Neural cell (in vitro differentiated cells): ENCODE results near the gene GALNT14. TPM values are rescaled to one million over a fixed set of nuclear protein-coding genes. Genes with fewer than 3 reads are reported as not detected.

Experiments used
- H2AFZ ChIP-seq: fragments of 200-600, 300-800 bp; sonication (generic), shearing (Covaris generic); 2 replicates; pipeline ENCODE4 v1.6.0; 2014; ENCODE audit warnings: low read depth, mild to moderate bottlenecking, antibody characterized with exemption, low read length, moderate library complexity
- H3F3A ChIP-seq: fragments of 200-600 bp; shearing (Covaris generic); 2 replicates; pipeline ENCODE4 v1.6.1; 2016; ENCODE audit warnings: mild to moderate bottlenecking, moderate library complexity, mixed read lengths, antibody characterized with exemption, low read length; ENCODE audit not compliant: insufficient read depth, poor library complexity, severe bottlenecking
- H3K27ac ChIP-seq: fragments of 200-600, 300-800 bp; sonication (generic), shearing (Covaris generic); 2 replicates; pipeline ENCODE4 v1.5.1; 2014; ENCODE audit warnings: mild to moderate bottlenecking, low read length, moderate library complexity
- H3K27me3 ChIP-seq: fragments of 300-800, 200-600 bp; sonication (generic), shearing (Covaris generic); 2 replicates; pipeline ENCODE4 v1.6.0; 2014; ENCODE audit warnings: mild to moderate bottlenecking, low read depth, low read length, moderate library complexity; ENCODE audit not compliant: insufficient read depth
- H3K36me3 ChIP-seq: fragments of 300-800, 200-600 bp; sonication (generic), shearing (Covaris generic); 2 replicates; pipeline ENCODE4 v1.5.1; 2014; ENCODE audit warnings: mild to moderate bottlenecking, antibody characterized with exemption, low read length, moderate library complexity; ENCODE audit not compliant: insufficient read depth
- H3K4me2 ChIP-seq: fragments of 300-800, 200-600 bp; sonication (generic), shearing (Covaris generic); 2 replicates; pipeline ENCODE4 v1.6.0; 2014; ENCODE audit warnings: mild to moderate bottlenecking, low read length
- H3K4me3 ChIP-seq: fragments of 300-800, 200-600 bp; sonication (generic), shearing (Covaris generic); 2 replicates; pipeline ENCODE4 v1.5.1; 2014; ENCODE audit warnings: mild to moderate bottlenecking, low read length, moderate library complexity
- H3K79me2 ChIP-seq: fragments of 200-600 bp; shearing (Covaris generic); replicated peaks from 2 replicates; pipeline ENCODE4 v1.6.0; 2014; ENCODE audit warnings: mild to moderate bottlenecking, low read length, moderate library complexity; ENCODE audit not compliant: insufficient read depth
- H3K9ac ChIP-seq: fragments of 300-800, 200-600 bp; sonication (generic), shearing (Covaris generic); 2 replicates; pipeline ENCODE4 v1.6.1; 2016; ENCODE audit warnings: mild to moderate bottlenecking, low read length, mixed read lengths
- H3K9me2 ChIP-seq: fragments of 200-600 bp; shearing (Covaris generic); 2 replicates; pipeline ENCODE4 v1.6.1; 2016; ENCODE audit warnings: mild to moderate bottlenecking, low read length, mixed read lengths; ENCODE audit not compliant: insufficient read depth
- H3K9me3 ChIP-seq: fragments of 200-600, 300-800 bp; sonication (generic), shearing (Covaris generic); 2 replicates; pipeline ENCODE4 v1.6.1; 2016; ENCODE audit warnings: mild to moderate bottlenecking, mixed run types, low read length, moderate library complexity, mixed read lengths
- H4K20me1 ChIP-seq: fragments of 200-600 bp; shearing (Covaris generic); 2 replicates; pipeline ENCODE4 v1.6.1; 2016; ENCODE audit warnings: mild to moderate bottlenecking, mixed run types; ENCODE audit not compliant: insufficient read depth
- CTCF ChIP-seq: fragments of 450-650 bp; IDR thresholded peaks from 2 replicates; pipeline ENCODE4 v1.5.1; 2014; ENCODE audit warnings: antibody characterized with exemption, mild to moderate bottlenecking, moderate library complexity; ENCODE audit not compliant: poor library complexity, severe bottlenecking
- EP300 ChIP-seq: fragments of 450-650 bp; conservative IDR thresholded peaks from 2 replicates; pipeline ENCODE4 v1.6.1; 2014; ENCODE audit warnings: antibody characterized with exemption, mild to moderate bottlenecking, moderate library complexity; ENCODE audit not compliant: poor library complexity, severe bottlenecking
- EZH2 ChIP-seq: fragments of 200-600, 300-800 bp; shearing (Covaris generic), sonication (generic); IDR thresholded peaks from 2 replicates; pipeline ENCODE4 v1.6.1; 2014; ENCODE audit warnings: antibody characterized with exemption, low read length, borderline replicate concordance, mild to moderate bottlenecking; ENCODE audit not compliant: insufficient read depth, poor library complexity, severe bottlenecking
- MXI1 ChIP-seq: fragments of 450-650 bp; conservative IDR thresholded peaks from 2 replicates; pipeline ENCODE4 v1.6.1; 2014; ENCODE audit warnings: antibody characterized with exemption, mild to moderate bottlenecking; ENCODE audit not compliant: poor library complexity, severe bottlenecking
- POLR2AphosphoS5 ChIP-seq: IDR thresholded peaks from 2 replicates; pipeline ENCODE4 v1.6.1; 2012
- RAD21 ChIP-seq: fragments of 450-650 bp; conservative IDR thresholded peaks from 2 replicates; pipeline ENCODE4 v1.6.1; 2014; ENCODE audit warnings: antibody characterized with exemption, mild to moderate bottlenecking, moderate library complexity
- REST ChIP-seq: IDR thresholded peaks from 2 replicates; pipeline ENCODE4 v1.6.1; 2012; ENCODE audit warnings: borderline replicate concordance
- SMC3 ChIP-seq: fragments of 450-650 bp; conservative IDR thresholded peaks from 2 replicates; pipeline ENCODE4 v1.6.1; 2014; ENCODE audit warnings: antibody characterized with exemption, mild to moderate bottlenecking, moderate library complexity; ENCODE audit not compliant: poor library complexity
- TAF1 ChIP-seq: IDR thresholded peaks from 2 replicates; pipeline ENCODE4 v1.6.1; 2012; ENCODE audit warnings: low read depth
- polyA plus RNA-seq: library from polyadenylated mRNA; depleted of rRNA; stranded (reverse); fragments of >200 nt; gene quantifications from 2 replicates; pipeline ENCODE4 v1.2.3, GENCODE V29; 2014

Gene GALNT14
- polyA plus RNA-seq, 1 donor from 2014 or later, result 15.9 TPM

DNA sequence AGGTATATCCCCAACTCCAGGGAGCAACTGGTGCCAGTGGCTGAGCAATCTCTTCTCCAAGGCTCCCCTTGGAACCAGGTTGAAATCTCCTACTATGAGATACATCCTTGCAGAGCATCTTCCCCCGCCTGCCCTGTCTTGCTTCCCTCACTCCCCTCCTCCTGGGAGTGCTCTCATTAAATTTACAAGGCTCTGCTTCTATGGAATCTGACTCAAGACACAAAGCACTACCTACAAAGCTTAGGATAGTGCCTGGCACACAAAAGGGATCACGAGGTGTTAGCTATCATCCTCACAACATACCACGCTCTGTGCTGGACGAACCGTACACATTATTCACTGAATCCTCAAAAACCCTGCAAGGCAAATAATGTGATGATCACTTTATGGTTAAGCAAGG is 121.6 kb downstream of the GALNT14 start:
- H3K36me3 ChIP-seq, result no peaks in the 10 kb centered on the region
- no peak overlapping the region for H3K4me3 ChIP-seq
- H3F3A ChIP-seq, result no peaks in the 10 kb centered on the region
- no peaks in the 10 kb centered on the region for H4K20me1 ChIP-seq
- no peaks in the 10 kb centered on the region for H3K27me3 ChIP-seq
- H3K9ac ChIP-seq, result no peak overlapping the region
- no peaks in the 10 kb centered on the region for H3K9me2 ChIP-seq
- TF ChIP-seq EZH2 (no peak), REST (no peak), EP300 (no peak), CTCF (no peak), RAD21 (no peak), TAF1 (no peak), POLR2AphosphoS5 (no peak), SMC3 (no peak), MXI1 (no peak)
- no peaks in the 10 kb centered on the region for H3K9me3 ChIP-seq
- H3K27ac ChIP-seq, result no peak overlapping the region
- no peak overlapping the region for H3K4me2 ChIP-seq
- no peak overlapping the region for H2AFZ ChIP-seq
- no peaks in the 10 kb centered on the region for H3K79me2 ChIP-seq

- no peak overlapping the region for H3K27ac ChIP-seq
These were observed 123.7 kb downstream of the GALNT14 start for GRCh38 chr2:31014516-31014915.

More at GRCh38 chr2:31014516-31014915, 123.7 kb downstream of the GALNT14 start:
- no peaks in the 10 kb centered on the region for H3K79me2 ChIP-seq
- no peak overlapping the region for H3K4me2 ChIP-seq
- H2AFZ ChIP-seq, result no peak overlapping the region
- H3K9ac ChIP-seq, result no peak overlapping the region
- TF ChIP-seq TAF1 (no peak), EZH2 (no peak), SMC3 (no peak), RAD21 (no peak), CTCF (no peak), REST (no peak), EP300 (no peak), POLR2AphosphoS5 (no peak), MXI1 (no peak)
- no peaks in the 10 kb centered on the region for H3K27me3 ChIP-seq
- no peaks in the 10 kb centered on the region for H3F3A ChIP-seq
- H3K36me3 ChIP-seq, result no peaks in the 10 kb centered on the region
- no peaks in the 10 kb centered on the region for H3K9me2 ChIP-seq
- H3K9me3 ChIP-seq, result no peaks in the 10 kb centered on the region
- no peaks in the 10 kb centered on the region for H4K20me1 ChIP-seq
- H3K4me3 ChIP-seq, result no peak overlapping the region
